Colonic mucosa (tissue), 4 donors: ENCODE results near the gene DAGLA. TPM values are rescaled to one million over a fixed set of nuclear protein-coding genes. Genes with fewer than 3 reads are reported as not detected.

Experiments
- DNase-seq: peaks from one replicate; pipeline ENCODE4 v3.0.0-alpha.2; 2020
- H3K27ac ChIP-seq: fragments of 200-600 bp; one replicate; pipeline ENCODE4 v1.8.0; 2021
- H3K27me3 ChIP-seq: fragments of 200-600 bp; one replicate; pipeline ENCODE4 v1.8.0; 2021
- H3K36me3 ChIP-seq: fragments of 200-600 bp; one replicate; pipeline ENCODE4 v1.8.0; 2021
- H3K4me1 ChIP-seq: fragments of 200-600 bp; one replicate; pipeline ENCODE4 v1.8.0; 2021; ENCODE audit warnings: mild to moderate bottlenecking
- H3K4me3 ChIP-seq: fragments of 200-600 bp; one replicate; pipeline ENCODE4 v1.8.0; 2021
- H3K9ac ChIP-seq, 2 donors: one replicate each; pipeline ENCODE4 v1.7.0; 2013; ENCODE audit warnings: control low read depth in 2 of 2, low read depth in 2 of 2, low read length in 2 of 2
- H3K9me3 ChIP-seq: fragments of 200-600 bp; one replicate; pipeline ENCODE4 v1.8.0; 2021
- intact Hi-C: fragments of 100-400 bp; cut with DNase I; formaldehyde crosslinking; loops from one replicate; pipeline ENCODE4 v1.14.1; 2022
- total RNA-seq, 2 donors: library from RNA; stranded (reverse); fragmentation: NEBNext Ultra II Directional in 1 of 2; extraction: Animal tissue kit (Norgen Biotek cat#: 25700) in 1 of 2; gene quantifications; one replicate each; pipeline ENCODE4 v1.2.1, GENCODE V29; 2021
- TF ChIP-seq, protein P1 (sequence below): fragments of 200-600 bp; IDR thresholded peaks from one replicate; pipeline ENCODE4 v1.8.0; 2022; ENCODE audit warnings: antibody characterized with exemption, mild to moderate bottlenecking
- donor health status: healthy.
- donor health status: DM: no; HTN: no; CAD: no.
- donor health status: DM: no; HTN: no; CAD: no.

DAGLA gene
- total RNA-seq, 2 donors from 2014 or later, result 7.5 to 12.2 TPM

DNA sequence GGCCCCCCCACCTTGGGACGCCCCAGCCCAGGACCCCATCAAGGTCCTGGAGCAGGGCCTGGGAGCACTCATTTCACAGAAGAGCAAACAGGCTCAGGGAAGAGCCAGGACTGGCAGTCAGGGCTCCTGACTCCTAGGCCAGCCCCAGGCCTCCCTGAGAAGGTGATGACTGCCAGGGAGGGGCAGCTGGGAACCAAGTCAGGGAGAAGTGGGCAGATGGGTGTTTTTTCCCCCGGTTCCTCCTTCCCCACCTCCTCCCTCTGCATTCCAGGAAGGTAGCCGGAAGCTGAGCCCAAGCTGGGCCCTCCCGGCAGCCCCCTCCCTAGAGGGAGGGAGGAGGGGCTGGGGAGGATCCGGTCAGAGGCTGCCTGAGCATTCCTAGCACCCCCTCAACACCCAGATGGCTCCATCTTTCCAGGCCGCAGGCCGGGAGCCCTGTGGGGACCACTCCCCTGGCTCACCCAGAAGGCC is 91.8 kb downstream of the DAGLA start:
- no peaks in the 10 kb centered on the region for H3K4me1 ChIP-seq
- no peak for DNase-seq
- H3K27ac ChIP-seq, result no peak overlapping the region
- TF ChIP-seq, protein P1, sequence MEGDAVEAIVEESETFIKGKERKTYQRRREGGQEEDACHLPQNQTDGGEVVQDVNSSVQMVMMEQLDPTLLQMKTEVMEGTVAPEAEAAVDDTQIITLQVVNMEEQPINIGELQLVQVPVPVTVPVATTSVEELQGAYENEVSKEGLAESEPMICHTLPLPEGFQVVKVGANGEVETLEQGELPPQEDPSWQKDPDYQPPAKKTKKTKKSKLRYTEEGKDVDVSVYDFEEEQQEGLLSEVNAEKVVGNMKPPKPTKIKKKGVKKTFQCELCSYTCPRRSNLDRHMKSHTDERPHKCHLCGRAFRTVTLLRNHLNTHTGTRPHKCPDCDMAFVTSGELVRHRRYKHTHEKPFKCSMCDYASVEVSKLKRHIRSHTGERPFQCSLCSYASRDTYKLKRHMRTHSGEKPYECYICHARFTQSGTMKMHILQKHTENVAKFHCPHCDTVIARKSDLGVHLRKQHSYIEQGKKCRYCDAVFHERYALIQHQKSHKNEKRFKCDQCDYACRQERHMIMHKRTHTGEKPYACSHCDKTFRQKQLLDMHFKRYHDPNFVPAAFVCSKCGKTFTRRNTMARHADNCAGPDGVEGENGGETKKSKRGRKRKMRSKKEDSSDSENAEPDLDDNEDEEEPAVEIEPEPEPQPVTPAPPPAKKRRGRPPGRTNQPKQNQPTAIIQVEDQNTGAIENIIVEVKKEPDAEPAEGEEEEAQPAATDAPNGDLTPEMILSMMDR, result no peak
- no peaks in the 10 kb centered on the region for H3K27me3 ChIP-seq
- intact Hi-C loops, result no loop called here
- no peak overlapping the region for H3K4me3 ChIP-seq
- no peaks in the 10 kb centered on the region for H3K36me3 ChIP-seq
- H3K9me3 ChIP-seq, result no peaks in the 10 kb centered on the region
- H3K9ac ChIP-seq, result no peak overlapping the region

GRCh38 chr11:61773356-61773755 is 93.2 kb downstream of the DAGLA start:
- Histone ChIP-seq H3K4me3 (no peak overlapping the region), H3K27ac (no peak overlapping the region), H3K9ac (no peak overlapping the region), H3K9me3 (no peaks in the 10 kb centered on the region), H3K4me1 (no peaks in the 10 kb centered on the region), H3K36me3 (no peaks in the 10 kb centered on the region), H3K27me3 (no peaks in the 10 kb centered on the region)
- intact Hi-C loops, result no loop called here
- no peak for DNase-seq
- TF ChIP-seq, protein P1, result no peak

GRCh38 chr11:61773809-61774208 is 93.6 kb downstream of the DAGLA start:
- Histone ChIP-seq H3K9me3 (no peaks in the 10 kb centered on the region), H3K4me1 (no peaks in the 10 kb centered on the region), H3K36me3 (no peaks in the 10 kb centered on the region), H3K27ac (no peak overlapping the region), H3K27me3 (no peaks in the 10 kb centered on the region), H3K4me3 (no peak overlapping the region), H3K9ac (no peak overlapping the region)
- TF ChIP-seq, protein P1, result no peak
- intact Hi-C loops, result no loop called here
- no peak for DNase-seq

GRCh38 chr11:61774411-61774810 is 94.2 kb downstream of the DAGLA start:
- Histone ChIP-seq H3K36me3 (no peaks in the 10 kb centered on the region), H3K27ac (no peak overlapping the region), H3K4me3 (no peak overlapping the region), H3K9me3 (no peaks in the 10 kb centered on the region), H3K9ac (no peak overlapping the region), H3K4me1 (no peaks in the 10 kb centered on the region), H3K27me3 (no peaks in the 10 kb centered on the region)
- TF ChIP-seq, protein P1, result no peak
- intact Hi-C loops, result no loop called here
- DNase-seq, result no peak

- H3K36me3 ChIP-seq, result no peaks in the 10 kb centered on the region
- H3K27me3 ChIP-seq, result no peaks in the 10 kb centered on the region
- no peak overlapping the region for H3K4me3 ChIP-seq
- no peak overlapping the region for H3K9ac ChIP-seq
- TF ChIP-seq, protein P1, result no peak
- DNase-seq, result no peak
- no peak overlapping the region for H3K27ac ChIP-seq
- no peaks in the 10 kb centered on the region for H3K4me1 ChIP-seq
- no peaks in the 10 kb centered on the region for H3K9me3 ChIP-seq
- intact Hi-C loops, result no loop called here
Measured at GRCh38 chr11:61775106-61775505, 94.9 kb downstream of the DAGLA start.
